HG03095 (cell line): Measurements from ENCODE around the gene TANGO6.
"Not testable (repeated sequence)": the region's sequence is repeated elsewhere in the genome, so short reads cannot be mapped to it uniquely, and the experiment has no call there.

Experiments used
- ATAC-seq: cut with Tn5 transposase; IDR thresholded peaks from one replicate; pipeline ENCODE4 v1.9.1; 2021; ENCODE audit warnings: moderate library complexity; ENCODE audit not compliant: unreplicated experiment

TANGO6 gene

GRCh38 chr16:68843482-68844210 lies at the start of gene TANGO6:
Gene TANGO6, plus strand, starts transcription at chr16:68843531. Its CDS starts 87 bp downstream, at chr16:68843618.
- peak; percentile 89 for ATAC-seq

- no peak for ATAC-seq
Observed at GRCh38 chr16:68798398-68798797, 44.9 kb upstream of the TANGO6 start.

GRCh38 chr16:68800257-68800875 lies 43.0 kb upstream of the TANGO6 start:
- no peak for ATAC-seq

- ATAC-seq = no peak
Observed at GRCh38 chr16:68802190-68802589, 41.1 kb upstream of the TANGO6 start.

GRCh38 chr16:68806422-68806821 lies 36.9 kb upstream of the TANGO6 start:
- ATAC-seq = no peak

GRCh38 chr16:68806981-68807380 lies 36.4 kb upstream of the TANGO6 start:
- ATAC-seq = no peak

- no peak for ATAC-seq
Observed at GRCh38 chr16:68814516-68814915, 28.8 kb upstream of the TANGO6 start.

GRCh38 chr16:68823401-68824135 lies 19.8 kb upstream of the TANGO6 start:
- no peak for ATAC-seq

- no peak for ATAC-seq
Observed at GRCh38 chr16:68825427-68825826, 17.9 kb upstream of the TANGO6 start.

GRCh38 chr16:68826652-68827051 lies 16.7 kb upstream of the TANGO6 start:
- no peak for ATAC-seq

- no peak for ATAC-seq
Observed at GRCh38 chr16:68833251-68833650, 10.1 kb upstream of the TANGO6 start.

GRCh38 chr16:68834550-68834949 lies 8.8 kb upstream of the TANGO6 start:
- no peak for ATAC-seq

GRCh38 chr16:68835970-68836369 lies 7.4 kb upstream of the TANGO6 start:
- no peak for ATAC-seq

GRCh38 chr16:68839831-68840230 lies 3.5 kb upstream of the TANGO6 start:
- ATAC-seq = no peak

GRCh38 chr16:68842964-68843481 lies 308 bp upstream of the TANGO6 start:
- not testable (repeated sequence) for ATAC-seq

GRCh38 chr16:68844211-68844564 lies 857 bp downstream of the TANGO6 start:
- no peak for ATAC-seq

GRCh38 chr16:68848786-68849185 lies 5.5 kb downstream of the TANGO6 start:
- no peak for ATAC-seq

GRCh38 chr16:68850481-68850880 lies 7.2 kb downstream of the TANGO6 start:
- no peak for ATAC-seq

GRCh38 chr16:68851601-68852000 lies 8.3 kb downstream of the TANGO6 start:
- no peak for ATAC-seq

GRCh38 chr16:68857479-68857878 lies 14.1 kb downstream of the TANGO6 start:
- ATAC-seq = no peak

GRCh38 chr16:68859828-68860227 lies 16.5 kb downstream of the TANGO6 start:
- no peak for ATAC-seq
